22Rv1 (cell line): ENCODE data around the gene NDUFS6.
A peak's percentile ranks its signal among the peaks of the same experiment; 100 is the strongest.

Experiments used
- H3K27ac ChIP-seq: fragments of 450-650 bp; 2 replicates; pipeline ENCODE4 v1.5.1; 2017
- ZFX ChIP-seq: fragments of 450-650 bp; IDR thresholded peaks from 2 replicates; pipeline ENCODE4 v1.6.1; 2017; ENCODE audit warnings: antibody characterized with exemption, borderline replicate concordance
- TF ChIP-seq, protein P1 (sequence below): fragments of 450-650 bp; IDR thresholded peaks from 2 replicates; pipeline ENCODE4 v1.5.1; 2017; ENCODE audit warnings: mild to moderate bottlenecking

Gene NDUFS6

DNA sequence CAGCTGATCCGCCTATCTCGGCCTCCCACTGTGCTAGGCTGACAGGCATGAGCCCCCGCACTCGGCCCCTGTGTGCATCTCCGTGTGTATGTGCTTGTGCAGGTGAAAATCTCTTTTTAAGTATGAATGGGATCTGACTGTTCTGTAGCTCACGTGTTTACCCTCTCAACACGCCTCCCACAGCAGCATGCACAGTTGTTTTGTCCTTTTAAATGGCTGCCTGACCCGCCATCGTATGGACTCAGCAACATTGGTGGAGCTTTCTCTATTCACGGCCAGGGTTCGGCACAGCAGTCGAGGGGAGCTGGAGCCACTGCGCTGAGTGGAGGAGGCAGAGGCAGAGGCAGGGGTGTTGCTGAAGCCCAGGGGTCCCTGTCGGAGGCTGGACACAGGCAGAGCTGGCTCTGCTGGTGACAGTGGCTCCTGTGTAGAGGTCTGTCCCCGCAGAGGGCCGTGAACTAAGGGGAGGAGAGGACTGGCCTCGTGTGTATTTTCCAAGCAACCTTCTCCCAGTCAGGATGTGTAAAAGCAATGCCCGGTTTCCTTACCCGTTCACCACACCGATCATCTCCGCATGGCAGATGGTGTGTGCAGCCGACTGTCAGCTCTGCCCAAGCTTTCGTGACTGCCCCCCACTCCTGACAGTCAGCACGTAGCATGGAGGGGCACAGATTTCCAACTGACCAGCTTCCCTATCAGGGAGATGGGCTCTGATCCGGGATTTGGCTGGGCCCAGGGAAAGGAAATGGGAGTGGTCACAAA is 38.9 kb upstream of the NDUFS6 start:
- TF ChIP-seq, protein P1, sequence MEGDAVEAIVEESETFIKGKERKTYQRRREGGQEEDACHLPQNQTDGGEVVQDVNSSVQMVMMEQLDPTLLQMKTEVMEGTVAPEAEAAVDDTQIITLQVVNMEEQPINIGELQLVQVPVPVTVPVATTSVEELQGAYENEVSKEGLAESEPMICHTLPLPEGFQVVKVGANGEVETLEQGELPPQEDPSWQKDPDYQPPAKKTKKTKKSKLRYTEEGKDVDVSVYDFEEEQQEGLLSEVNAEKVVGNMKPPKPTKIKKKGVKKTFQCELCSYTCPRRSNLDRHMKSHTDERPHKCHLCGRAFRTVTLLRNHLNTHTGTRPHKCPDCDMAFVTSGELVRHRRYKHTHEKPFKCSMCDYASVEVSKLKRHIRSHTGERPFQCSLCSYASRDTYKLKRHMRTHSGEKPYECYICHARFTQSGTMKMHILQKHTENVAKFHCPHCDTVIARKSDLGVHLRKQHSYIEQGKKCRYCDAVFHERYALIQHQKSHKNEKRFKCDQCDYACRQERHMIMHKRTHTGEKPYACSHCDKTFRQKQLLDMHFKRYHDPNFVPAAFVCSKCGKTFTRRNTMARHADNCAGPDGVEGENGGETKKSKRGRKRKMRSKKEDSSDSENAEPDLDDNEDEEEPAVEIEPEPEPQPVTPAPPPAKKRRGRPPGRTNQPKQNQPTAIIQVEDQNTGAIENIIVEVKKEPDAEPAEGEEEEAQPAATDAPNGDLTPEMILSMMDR = no peak
- no peak for TF ChIP-seq ZFX
- no peak overlapping the region for H3K27ac ChIP-seq

DNA sequence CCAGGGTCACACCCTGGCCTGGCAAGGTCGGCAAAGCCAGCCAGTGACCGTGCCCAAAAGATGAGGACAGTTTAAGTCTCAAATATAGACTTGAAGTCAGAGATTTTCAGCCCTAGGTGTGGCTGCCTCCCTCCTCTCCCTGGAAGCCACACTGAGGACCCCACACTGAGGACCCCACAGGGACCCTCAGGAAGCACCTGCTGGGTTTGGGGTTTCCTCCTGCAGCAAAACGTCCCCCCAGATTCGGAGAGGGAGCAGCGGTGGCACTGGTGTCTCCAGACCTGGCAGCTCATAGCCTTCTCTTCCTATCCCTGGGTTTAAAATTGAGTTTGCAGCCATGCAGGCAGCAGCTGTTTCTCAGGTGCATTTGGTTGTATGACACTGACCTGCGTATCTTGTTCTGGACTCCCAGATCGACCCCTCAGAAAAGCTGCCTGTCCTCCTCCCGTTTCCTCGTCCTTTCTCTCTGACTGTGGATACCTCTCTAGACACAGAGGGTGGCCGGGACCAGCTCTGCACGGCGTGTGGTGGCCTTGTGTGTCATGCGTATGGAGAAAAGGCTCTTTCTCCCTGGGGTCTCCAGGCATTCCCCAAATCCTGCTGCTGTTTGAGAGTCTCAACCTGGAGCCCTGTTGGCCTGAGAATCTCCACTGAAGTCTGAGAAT is 38.2 kb upstream of the NDUFS6 start:
- TF ChIP-seq, protein P1 = no peak
- TF ChIP-seq ZFX = no peak
- no peak overlapping the region for H3K27ac ChIP-seq

DNA sequence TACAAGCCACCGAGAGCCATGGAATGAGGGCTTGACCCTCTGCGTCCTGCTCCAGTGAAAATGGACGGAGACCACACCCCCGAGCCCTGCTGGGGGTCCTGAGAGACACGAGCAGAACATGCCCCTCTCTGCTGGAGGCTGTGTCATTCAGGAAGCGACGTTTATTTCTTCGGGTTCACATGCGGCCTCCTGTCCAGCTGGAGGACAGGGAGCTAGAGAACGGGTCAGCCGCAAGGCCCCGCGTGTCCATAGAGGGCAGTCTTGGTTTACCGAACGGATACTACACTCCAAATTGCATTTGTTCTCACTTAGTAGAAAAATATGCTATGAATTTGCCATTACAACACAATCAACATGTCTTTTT is 37.7 kb upstream of the NDUFS6 start:
- no peak overlapping the region for H3K27ac ChIP-seq
- TF ChIP-seq, protein P1 = peak; percentile 78
- TF ChIP-seq ZFX = no peak

DNA sequence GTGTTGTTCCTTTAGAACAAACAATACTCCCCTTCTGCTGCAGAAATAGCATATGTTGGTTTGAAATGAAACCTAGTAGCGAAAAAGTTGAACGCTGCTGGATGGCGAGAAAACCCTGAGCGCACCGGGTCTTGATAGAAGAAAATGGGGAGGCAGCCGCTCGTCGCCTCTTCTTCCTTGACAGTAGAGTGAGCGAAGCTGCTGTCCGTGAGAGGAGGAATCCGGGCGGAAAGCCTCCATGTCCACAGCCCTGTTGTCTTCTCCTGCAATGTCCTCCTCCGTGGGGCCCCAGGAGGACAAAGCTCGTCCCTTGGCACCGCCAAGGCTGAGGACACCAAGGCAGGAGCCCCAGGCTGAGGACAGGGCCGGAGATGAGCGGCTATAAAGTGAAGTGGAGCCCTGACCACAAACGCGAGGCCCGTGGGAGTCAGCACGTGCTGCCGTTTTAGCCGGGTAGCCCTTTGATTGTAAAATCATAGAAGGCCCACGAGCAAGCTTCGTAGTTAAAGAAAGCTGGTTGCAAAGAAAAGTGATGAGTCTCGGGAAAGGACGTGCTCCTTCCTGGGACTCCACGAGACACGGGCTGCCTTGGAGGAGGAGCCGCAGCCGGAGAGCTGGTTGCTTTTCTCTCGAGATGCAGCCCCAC is 37.1 kb upstream of the NDUFS6 start:
- TF ChIP-seq, protein P1 = peak; percentile 38
- no peak for TF ChIP-seq ZFX
- H3K27ac ChIP-seq = no peak overlapping the region

DNA sequence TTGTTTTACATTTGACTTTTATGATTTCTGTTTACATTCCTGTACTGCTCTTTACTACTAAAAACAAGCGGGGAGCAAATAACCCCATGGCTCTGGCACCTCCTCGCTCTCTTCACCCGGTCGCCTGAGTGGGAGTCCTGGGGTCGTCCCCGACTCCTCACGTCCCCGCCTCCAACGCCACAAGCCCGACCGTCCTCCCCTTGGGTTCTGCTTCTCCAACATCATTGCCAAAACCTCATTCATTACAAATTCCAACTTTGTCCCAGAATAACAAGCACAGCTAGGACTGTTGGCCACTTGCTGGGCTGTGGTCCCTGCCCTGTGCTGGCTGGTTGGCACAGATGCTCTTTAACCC is 36.6 kb upstream of the NDUFS6 start:
- TF ChIP-seq ZFX = no peak
- TF ChIP-seq, protein P1 = no peak
- no peak overlapping the region for H3K27ac ChIP-seq

DNA sequence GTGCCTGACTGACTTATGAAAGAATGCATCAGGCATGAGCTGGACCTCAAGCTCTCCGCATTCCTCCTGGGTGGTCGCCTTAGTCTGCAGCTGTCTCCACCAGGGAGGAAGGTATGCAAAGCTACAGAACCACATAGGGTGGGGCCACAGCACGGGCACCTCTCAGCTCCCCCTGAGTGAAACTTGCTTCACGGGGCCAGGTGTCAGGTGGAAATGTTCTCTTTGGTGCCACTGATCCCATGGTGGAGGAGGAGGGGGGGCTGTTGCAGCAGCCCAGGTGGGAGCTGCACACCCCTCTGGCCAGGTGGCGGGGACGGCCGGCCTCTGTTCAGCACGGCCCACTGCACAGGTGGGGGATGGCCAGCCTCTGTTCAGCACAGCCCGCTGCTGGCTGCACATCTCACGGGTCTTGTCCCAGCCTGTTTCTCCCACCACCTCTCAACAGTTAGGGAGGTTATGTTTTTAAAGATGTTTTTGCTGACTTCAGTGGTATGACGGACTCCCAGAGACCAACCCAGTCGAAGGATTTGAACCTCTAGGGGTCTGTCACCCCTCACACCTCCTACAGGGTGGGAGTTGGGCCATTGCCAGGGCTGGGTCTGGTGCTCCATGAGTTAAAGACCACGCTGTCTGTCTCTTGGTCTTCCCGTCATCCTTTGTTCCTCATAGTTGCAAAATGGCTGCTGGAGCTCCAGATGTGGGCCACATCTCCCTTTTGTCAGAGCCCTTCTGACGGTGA is 35.9 kb upstream of the NDUFS6 start:
- H3K27ac ChIP-seq = no peak overlapping the region
- TF ChIP-seq, protein P1 = no peak
- TF ChIP-seq ZFX = no peak
